Epithelial cell of proximal tubule (primary cell): ENCODE measurements around the gene GGT6. TPM values are rescaled to one million over a fixed set of nuclear protein-coding genes. Genes with fewer than 3 reads are reported as not detected.
"Not testable (repeated sequence)": the region's sequence is repeated elsewhere in the genome, so short reads cannot be mapped to it uniquely, and the experiment has no call there.

Experiments used
- DNase-seq: peaks from one replicate; pipeline ENCODE4 v3.0.0-alpha.2; 2011; ENCODE audit warnings: low read depth
- H3K4me3 ChIP-seq: 2 replicates; pipeline ENCODE4 v1.5.1; 2011; ENCODE audit warnings: low read depth, mild to moderate bottlenecking, low read length
- total RNA-seq: library from RNA; depleted of rRNA; stranded (reverse); fragments of >200 nt; gene quantifications from 2 replicates; pipeline ENCODE4 v1.2.3, GENCODE V29; 2015
- TF ChIP-seq, protein P1 (sequence below): conservative IDR thresholded peaks from 2 replicates; pipeline ENCODE4 v1.5.1; 2012; ENCODE audit warnings: low read depth, mild to moderate bottlenecking, low read length

GGT6 gene
- total RNA-seq, 1 donor from 2014 or later, result 0.86 TPM

DNA sequence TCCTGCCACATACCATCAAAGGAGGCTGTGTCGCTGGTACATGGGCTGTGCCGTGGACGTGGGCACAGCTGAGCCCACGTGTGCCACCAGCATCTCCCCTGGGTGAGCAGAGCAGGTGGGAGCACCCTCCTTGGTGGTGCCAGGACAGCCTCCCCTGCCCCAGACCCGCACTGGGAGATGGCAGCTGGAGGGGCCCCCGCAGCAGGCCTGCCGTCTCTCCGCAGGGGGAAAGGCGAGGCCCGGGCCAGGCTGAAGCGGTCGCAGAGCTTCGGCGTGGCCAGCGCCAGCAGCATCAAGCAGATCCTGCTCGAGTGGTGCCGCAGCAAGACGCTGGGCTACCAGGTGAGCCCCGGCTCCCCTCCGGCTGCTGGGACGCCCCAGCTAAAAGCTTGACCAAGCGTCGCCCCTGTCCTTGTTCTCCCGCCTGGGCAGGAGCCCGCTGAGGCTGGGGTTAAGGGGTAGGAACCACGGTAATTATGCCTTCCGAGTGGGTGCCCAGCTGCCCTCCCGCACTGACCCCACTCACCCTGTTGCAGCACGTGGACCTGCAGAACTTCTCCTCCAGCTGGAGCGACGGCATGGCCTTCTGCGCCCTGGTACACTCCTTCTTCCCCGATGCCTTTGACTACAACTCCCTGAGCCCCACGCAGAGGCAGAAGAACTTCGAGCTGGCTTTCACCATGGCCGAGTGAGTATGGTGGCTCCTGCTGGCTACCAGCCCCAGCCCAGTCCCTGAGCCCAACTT lies 36.4 kb upstream of the GGT6 start:
- TF ChIP-seq, protein P1, sequence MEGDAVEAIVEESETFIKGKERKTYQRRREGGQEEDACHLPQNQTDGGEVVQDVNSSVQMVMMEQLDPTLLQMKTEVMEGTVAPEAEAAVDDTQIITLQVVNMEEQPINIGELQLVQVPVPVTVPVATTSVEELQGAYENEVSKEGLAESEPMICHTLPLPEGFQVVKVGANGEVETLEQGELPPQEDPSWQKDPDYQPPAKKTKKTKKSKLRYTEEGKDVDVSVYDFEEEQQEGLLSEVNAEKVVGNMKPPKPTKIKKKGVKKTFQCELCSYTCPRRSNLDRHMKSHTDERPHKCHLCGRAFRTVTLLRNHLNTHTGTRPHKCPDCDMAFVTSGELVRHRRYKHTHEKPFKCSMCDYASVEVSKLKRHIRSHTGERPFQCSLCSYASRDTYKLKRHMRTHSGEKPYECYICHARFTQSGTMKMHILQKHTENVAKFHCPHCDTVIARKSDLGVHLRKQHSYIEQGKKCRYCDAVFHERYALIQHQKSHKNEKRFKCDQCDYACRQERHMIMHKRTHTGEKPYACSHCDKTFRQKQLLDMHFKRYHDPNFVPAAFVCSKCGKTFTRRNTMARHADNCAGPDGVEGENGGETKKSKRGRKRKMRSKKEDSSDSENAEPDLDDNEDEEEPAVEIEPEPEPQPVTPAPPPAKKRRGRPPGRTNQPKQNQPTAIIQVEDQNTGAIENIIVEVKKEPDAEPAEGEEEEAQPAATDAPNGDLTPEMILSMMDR, result no peak
- DNase-seq, result no peak
- no peak overlapping the region for H3K4me3 ChIP-seq

DNA sequence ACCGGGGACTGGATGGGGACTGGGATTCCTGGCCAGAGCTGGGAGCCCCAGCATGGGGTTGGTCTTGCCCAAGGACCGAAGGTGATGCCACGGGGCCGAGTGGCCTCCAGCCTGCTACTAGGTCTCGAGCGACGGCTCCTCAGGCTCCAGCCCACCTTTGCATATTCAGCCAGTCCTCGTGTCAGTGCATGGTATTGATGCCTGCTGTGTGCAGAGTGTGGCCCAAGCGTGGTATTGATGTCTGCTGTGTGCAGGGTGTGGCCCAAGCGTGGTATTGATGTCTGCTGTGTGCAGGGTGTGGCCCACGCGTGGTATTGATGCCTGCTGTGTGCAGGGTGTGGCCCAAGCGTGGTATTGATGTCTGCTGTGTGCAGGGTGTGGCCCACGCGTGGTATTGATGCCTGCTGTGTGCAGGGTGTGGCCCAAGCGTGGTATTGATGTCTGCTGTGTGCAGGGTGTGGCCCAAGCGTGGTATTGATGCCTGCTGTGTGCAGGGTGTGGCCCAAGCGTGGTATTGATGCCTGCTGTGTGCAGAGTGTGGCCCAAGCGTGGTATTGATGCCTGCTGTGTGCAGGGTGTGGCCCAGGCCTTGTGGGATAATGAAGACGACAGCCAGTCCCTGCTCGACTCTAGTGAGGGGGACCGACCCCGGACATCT lies 35.4 kb upstream of the GGT6 start:
- not testable (repeated sequence) for DNase-seq, H3K4me3 ChIP-seq

DNA sequence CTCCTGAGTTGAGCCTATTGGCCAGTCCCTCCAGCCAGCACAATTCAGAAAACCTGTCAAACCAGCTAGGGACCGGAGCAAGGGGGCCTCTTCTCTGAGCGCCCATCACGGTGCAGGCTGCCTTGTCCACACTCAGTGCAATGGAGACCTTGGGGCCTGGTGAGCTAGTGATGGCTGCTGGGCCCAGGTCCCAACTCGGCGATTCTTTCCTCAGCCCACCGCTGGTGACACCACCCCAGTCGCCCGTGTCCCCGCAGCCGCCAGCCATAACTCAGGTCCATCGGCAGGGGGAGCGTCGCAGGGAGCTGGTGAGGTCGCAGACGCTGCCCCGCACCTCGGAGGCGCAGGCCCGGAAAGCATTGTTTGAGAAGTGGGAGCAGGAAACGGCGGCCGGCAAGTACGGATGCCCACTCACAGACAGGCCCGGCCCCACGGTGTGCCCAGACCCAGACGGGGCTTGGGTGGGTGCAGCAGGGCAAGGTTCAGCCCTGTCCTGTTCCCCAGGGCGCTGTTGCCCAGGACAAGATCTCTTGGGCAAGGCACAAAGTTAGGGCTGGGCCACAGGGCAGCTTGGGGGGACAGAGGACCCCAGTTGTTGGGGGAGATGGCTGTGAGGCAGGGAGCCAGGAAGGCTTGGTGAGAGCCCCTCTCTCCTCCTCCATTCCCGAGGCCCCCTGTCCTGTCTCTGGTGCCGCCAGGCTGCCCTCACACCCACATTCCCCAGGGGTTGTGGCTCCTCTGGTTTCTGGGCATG lies 34.7 kb upstream of the GGT6 start:
- TF ChIP-seq, protein P1, result no peak
- no peak overlapping the region for H3K4me3 ChIP-seq
- DNase-seq, result no peak

DNA sequence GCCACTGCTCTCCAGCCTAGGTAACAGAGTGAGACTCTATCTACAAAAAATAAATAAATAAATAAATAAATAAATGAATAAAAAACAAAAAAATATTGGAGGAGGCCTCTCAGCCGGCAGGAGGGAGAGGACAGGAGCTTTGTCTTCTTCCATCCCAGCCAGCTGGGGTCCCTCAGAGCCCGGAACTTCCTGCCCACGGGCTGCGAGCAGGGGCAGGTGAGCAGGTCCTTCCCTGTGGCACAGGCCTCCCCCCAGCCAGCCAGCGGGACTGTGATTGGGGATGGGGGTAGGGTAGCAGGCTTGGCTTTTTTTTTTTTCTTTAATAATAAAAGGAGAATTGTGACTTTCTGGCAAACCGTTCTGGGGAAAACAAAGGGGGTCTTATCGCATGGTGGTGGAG lies 34.0 kb upstream of the GGT6 start:
- H3K4me3 ChIP-seq, result no peak overlapping the region
- TF ChIP-seq, protein P1, result no peak
- no peak for DNase-seq

DNA sequence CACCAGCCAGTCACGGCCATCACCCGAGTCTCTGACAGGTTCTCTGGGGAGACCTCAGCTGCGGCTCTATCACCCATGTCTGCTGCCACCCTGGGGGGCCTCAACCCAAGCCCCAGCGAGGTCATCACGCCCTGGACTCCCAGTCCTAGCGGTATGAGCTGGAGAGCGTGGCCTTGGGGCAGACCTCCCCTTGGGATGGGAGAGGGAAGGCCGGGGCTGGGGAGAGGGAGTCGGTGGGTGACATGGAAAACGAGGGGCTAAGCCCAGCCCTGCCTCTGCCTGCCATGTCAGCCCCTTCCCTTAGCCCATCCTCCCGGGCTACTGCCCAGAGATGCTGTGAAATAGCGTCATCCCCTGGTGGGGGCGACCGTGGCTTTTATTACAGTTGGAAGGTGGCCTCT lies 32.6 kb upstream of the GGT6 start:
- TF ChIP-seq, protein P1, result no peak
- DNase-seq, result no peak
- no peak overlapping the region for H3K4me3 ChIP-seq

DNA sequence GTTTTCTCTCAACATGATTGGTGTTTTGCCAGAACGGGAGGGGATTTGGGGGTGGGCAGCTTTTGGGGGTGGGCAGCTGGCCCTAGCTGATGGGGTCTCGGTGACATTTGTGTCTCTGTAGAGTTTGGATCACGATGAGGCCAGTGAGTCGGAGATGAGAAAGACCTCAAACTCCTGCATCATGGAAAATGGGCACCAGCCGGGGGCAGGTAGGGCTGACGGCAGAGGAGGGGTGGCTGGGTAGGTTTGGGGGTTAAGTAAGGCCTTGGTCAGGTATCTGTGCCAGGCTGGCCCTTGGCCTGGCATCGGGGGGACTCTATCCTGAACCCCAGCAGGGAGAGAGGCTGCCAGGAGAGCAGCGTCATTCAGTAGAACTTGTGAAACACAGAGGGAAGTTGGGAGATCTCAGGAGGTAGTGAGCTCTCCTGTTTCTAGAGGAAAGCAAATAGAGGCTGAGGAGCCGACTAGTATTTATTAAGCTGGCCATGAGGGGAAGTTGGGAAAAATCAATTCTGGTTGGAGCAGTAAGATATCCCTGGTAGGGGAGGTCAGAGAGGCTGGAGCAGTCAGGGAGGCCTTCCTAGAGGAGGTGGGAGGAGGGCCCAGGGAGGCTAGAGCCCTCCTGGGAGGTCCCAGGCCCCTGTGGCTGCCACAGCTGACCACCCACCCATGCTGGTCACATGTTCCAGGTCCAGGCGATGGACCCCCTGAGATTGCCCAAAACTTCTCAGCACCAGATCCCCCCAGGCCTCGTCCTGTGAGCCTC lies 32.0 kb upstream of the GGT6 start:
- no peak overlapping the region for H3K4me3 ChIP-seq
- no peak for DNase-seq
- TF ChIP-seq, protein P1, result no peak

DNA sequence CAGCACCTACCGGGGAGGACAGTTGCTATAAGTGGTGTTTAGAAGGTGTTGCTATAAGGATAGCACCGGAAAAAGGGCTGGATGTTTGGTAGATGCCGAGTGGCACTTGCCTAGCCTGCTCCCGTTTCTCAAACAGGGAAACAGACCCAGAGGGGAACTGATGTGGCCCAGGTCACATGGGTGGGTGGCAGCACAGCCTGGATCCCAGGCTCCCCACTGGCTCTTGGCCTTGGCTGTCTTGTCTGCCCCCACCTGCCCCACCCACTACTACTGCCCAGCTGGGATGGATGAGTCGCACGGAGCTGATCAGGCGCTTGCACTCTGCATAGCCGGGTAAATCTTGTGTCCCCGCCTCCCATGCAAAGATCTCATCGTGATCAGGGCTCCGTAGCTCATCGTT lies 31.2 kb upstream of the GGT6 start:
- H3K4me3 ChIP-seq, result no peak overlapping the region
- TF ChIP-seq, protein P1, result no peak
- no peak for DNase-seq
